ENCODE results near the gene UBXN7. TPM values are rescaled to one million over a fixed set of nuclear protein-coding genes. Genes with fewer than 3 reads are reported as not detected.
A peak's percentile ranks its signal among the peaks of the same experiment; 100 is the strongest.

Gene UBXN7
- total RNA-seq, 1 donor from 2014 or later, result 86.7 TPM

DNA sequence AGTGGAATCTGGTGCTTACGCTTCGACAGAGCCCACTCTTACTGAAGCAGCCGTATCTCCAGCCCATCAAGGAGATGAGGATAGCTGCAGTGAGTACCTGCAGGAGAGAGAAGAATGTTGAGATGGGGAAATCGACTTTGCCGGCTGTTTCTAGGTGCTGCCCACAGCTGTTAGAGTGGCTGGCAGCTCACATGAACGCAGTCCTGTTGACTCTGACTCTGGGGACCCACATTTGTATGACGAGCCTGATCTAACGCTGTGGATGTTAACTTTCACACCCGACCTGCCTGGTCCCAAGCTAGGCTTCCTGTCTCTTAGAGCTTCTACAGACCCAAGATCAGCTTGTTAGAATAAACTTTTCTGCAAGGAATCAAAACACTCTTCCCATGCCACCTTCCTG lies 105.3 kb downstream of the UBXN7 start:
- Mint-ChIP-seq H3K4me3 (ENCODE audit: unreplicated experiment) (no peak overlapping the region), H3K27me3 (ENCODE audit: unreplicated experiment) (no peaks in the 10 kb centered on the region), H3K27ac (ENCODE audit: unreplicated experiment) (no peak overlapping the region), H3K9me3 (ENCODE audit: unreplicated experiment) (no peaks in the 10 kb centered on the region), H3K36me3 (ENCODE audit: unreplicated experiment) (no peaks in the 10 kb centered on the region), H3K4me1 (ENCODE audit: unreplicated experiment) (no peaks in the 10 kb centered on the region)
- no peak for DNase-seq (ENCODE audit: extremely low spot score, unreplicated experiment)
- TF ChIP-seq, protein P1, sequence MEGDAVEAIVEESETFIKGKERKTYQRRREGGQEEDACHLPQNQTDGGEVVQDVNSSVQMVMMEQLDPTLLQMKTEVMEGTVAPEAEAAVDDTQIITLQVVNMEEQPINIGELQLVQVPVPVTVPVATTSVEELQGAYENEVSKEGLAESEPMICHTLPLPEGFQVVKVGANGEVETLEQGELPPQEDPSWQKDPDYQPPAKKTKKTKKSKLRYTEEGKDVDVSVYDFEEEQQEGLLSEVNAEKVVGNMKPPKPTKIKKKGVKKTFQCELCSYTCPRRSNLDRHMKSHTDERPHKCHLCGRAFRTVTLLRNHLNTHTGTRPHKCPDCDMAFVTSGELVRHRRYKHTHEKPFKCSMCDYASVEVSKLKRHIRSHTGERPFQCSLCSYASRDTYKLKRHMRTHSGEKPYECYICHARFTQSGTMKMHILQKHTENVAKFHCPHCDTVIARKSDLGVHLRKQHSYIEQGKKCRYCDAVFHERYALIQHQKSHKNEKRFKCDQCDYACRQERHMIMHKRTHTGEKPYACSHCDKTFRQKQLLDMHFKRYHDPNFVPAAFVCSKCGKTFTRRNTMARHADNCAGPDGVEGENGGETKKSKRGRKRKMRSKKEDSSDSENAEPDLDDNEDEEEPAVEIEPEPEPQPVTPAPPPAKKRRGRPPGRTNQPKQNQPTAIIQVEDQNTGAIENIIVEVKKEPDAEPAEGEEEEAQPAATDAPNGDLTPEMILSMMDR (IDR thresholded peaks at IDR 0.05), result no peak

DNA sequence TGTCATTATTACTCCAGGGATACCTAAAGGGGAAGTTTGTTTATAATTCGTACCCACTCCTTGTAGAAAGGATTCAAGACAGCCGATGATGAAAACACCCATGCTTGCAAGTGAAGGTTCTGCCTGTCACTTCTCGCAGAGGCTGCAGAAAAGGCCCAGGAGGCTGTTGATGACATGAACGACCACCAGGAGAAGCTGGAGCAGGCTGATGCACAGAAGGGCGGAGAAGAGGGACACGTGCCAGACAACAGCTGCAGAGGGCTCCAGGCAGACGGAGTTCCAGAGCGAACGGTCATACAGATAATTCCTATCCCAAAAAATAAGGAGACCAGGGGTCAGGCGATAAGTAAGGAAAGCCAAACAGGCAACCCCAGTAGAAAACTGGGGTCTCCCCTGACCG lies 108.5 kb downstream of the UBXN7 start:
- Mint-ChIP-seq H3K9me3 (ENCODE audit: unreplicated experiment) (no peaks in the 10 kb centered on the region), H3K36me3 (ENCODE audit: unreplicated experiment) (no peaks in the 10 kb centered on the region), H3K4me1 (ENCODE audit: unreplicated experiment) (peaks cover 1% of the 10 kb centered on the region), H3K27ac (ENCODE audit: unreplicated experiment) (no peak overlapping the region), H3K27me3 (ENCODE audit: unreplicated experiment) (no peaks in the 10 kb centered on the region), H3K4me3 (ENCODE audit: unreplicated experiment) (no peak overlapping the region)
- no peak for DNase-seq (ENCODE audit: extremely low spot score, unreplicated experiment)
- TF ChIP-seq, protein P1 (IDR thresholded peaks at IDR 0.05), result peak; percentile 12

DNA sequence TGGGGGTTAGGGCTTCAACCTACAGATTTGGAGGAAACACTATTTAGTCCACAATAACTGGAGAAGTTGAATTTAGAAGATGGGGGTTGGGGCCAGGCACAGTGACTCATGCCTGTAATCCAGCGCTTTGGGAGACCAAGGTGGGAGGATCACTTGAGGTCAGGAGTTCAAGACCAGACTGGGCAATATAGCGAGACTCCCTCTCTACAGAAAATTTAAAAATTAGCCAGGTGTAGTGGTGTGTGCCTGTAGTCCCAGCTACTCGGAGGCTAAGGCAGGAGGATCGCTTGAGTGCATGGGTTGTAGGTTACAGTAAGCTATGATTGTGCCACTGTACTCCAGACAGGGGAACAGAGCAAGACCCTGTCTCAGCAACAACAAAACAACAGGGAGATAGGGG lies 109.2 kb downstream of the UBXN7 start:
- TF ChIP-seq, protein P1 (IDR thresholded peaks at IDR 0.05), result no peak
- DNase-seq (ENCODE audit: extremely low spot score, unreplicated experiment), result no peak
- H3K4me1 Mint-ChIP-seq (ENCODE audit: unreplicated experiment), result peaks cover 1% of the 10 kb centered on the region
- H3K9me3 Mint-ChIP-seq (ENCODE audit: unreplicated experiment), result no peaks in the 10 kb centered on the region
- no peaks in the 10 kb centered on the region for H3K36me3 Mint-ChIP-seq (ENCODE audit: unreplicated experiment)
- no peaks in the 10 kb centered on the region for H3K27me3 Mint-ChIP-seq (ENCODE audit: unreplicated experiment)
- H3K4me3 Mint-ChIP-seq (ENCODE audit: unreplicated experiment), result no peak overlapping the region
- no peak overlapping the region for H3K27ac Mint-ChIP-seq (ENCODE audit: unreplicated experiment)

DNA sequence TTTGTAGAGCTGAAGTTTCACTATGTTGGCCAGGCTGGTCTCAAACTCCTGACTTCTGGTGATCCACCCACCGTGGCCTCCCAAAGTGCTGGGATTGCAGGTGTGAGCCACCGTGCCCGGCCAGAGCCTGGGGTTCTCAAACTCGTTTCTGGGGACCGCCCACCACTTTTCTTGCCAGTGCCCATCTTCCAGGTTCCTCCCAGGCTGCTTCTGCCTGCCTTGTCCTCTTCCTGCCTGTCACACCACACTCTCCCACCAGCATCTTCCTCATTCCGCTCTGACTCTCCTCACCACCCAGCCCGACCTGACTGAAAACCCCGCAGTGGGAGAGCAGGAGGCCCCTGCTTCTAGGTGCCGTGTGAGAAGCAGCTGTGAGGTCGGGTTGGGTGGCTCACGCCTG lies 111.1 kb downstream of the UBXN7 start:
- DNase-seq (ENCODE audit: extremely low spot score, unreplicated experiment), result no peak
- no peaks in the 10 kb centered on the region for H3K9me3 Mint-ChIP-seq (ENCODE audit: unreplicated experiment)
- no peaks in the 10 kb centered on the region for H3K36me3 Mint-ChIP-seq (ENCODE audit: unreplicated experiment)
- H3K27me3 Mint-ChIP-seq (ENCODE audit: unreplicated experiment), result no peaks in the 10 kb centered on the region
- TF ChIP-seq, protein P1 (IDR thresholded peaks at IDR 0.05), result no peak
- H3K27ac Mint-ChIP-seq (ENCODE audit: unreplicated experiment), result no peak overlapping the region
- H3K4me3 Mint-ChIP-seq (ENCODE audit: unreplicated experiment), result no peak overlapping the region
- H3K4me1 Mint-ChIP-seq (ENCODE audit: unreplicated experiment), result peaks cover 3% of the 10 kb centered on the region

DNA sequence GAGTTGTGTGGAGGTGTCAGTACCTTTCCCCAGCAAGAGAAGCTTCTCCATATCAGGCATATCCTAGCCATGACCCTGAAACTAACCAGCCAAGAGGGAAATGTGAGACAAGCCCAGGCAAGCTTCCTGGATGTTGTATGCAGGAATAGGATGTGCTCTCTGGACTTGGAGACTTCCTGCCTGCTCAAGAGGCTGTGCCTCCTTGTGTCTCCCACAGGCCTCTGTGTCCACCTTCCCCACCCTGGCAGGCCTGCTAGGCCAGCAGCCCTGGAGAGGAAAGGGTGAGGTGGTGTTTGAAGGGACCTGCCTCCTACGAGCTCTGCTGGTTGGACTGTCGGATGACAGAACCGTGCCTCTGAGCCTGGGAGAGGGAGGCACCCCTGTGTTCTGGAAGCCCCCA lies 112.1 kb downstream of the UBXN7 start:
- H3K27ac Mint-ChIP-seq (ENCODE audit: unreplicated experiment), result no peak overlapping the region
- H3K4me1 Mint-ChIP-seq (ENCODE audit: unreplicated experiment), result peaks cover 3% of the 10 kb centered on the region
- no peaks in the 10 kb centered on the region for H3K9me3 Mint-ChIP-seq (ENCODE audit: unreplicated experiment)
- H3K4me3 Mint-ChIP-seq (ENCODE audit: unreplicated experiment), result no peak overlapping the region
- H3K27me3 Mint-ChIP-seq (ENCODE audit: unreplicated experiment), result no peaks in the 10 kb centered on the region
- H3K36me3 Mint-ChIP-seq (ENCODE audit: unreplicated experiment), result no peaks in the 10 kb centered on the region
- TF ChIP-seq, protein P1 (IDR thresholded peaks at IDR 0.05), result no peak
- DNase-seq (ENCODE audit: extremely low spot score, unreplicated experiment), result no peak
